D721Med (cell line): ENCODE measurements around the gene GSDMA.
A peak's percentile ranks its signal among the peaks of the same experiment; 100 is the strongest.

Experiments
- DNase-seq: peaks from one replicate; pipeline ENCODE4 v3.0.0; 2011; ENCODE audit warnings: low spot score; ENCODE audit not compliant: insufficient read length
- FAIRE-seq: peaks from 2 replicates; lab custom pipeline; 2011; peaks lifted over from hg19 to GRCh38; lab: Jason Lieb, UNC
- TF ChIP-seq, protein P1 (sequence below): IDR thresholded peaks from 2 replicates; pipeline ENCODE4 v1.5.1; 2012; ENCODE audit warnings: mild to moderate bottlenecking, control low read depth; ENCODE audit not compliant: insufficient read depth; ENCODE audit errors: missing control alignments

GSDMA gene

DNA sequence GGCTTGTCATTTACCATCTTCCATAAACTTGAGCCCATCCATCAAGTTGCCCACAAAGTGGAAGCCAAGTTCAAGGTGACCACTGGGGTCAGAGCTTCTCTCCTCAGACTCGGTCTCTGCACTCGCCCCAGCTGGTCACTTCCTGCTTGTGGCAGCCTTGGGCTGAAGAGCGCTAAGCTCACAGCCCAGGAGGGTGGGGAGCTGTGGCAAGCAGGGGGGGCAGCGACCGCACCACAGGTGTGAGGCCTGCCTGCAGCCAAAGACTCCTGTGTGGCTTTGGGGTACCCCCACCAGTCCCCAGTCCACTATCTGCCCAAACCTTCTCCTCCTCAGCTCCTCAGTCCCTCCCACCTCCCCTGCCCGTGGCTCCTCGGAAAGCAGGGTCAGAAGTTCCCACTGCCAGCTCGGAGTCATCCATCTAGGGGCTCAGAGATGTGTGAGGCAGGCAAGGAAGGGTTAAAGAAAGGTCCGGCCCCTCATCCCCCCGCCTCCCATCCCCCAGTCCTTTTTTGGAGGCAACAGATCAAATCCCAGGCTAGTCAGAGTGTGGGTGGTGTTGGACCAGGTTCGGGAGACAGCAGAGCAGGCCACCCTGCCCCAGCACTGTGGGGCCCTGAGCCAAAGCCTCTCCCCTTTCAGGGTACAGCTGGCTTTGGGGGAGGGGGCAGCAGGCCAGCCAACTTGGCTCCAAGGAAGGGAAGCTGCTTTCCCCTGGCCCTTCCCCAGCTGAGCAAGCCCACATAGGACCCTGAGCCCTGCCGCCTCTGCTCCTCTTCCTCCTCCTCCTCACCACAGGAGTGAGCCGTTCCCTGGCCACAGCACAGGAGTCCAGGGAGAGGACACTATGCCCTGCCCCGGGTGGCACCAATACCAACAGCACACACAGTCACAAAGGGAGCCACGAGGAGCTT lies 55.7 kb downstream of the GSDMA start:
- DNase-seq (peak; percentile 14), FAIRE-seq (no peak)
- TF ChIP-seq, protein P1, sequence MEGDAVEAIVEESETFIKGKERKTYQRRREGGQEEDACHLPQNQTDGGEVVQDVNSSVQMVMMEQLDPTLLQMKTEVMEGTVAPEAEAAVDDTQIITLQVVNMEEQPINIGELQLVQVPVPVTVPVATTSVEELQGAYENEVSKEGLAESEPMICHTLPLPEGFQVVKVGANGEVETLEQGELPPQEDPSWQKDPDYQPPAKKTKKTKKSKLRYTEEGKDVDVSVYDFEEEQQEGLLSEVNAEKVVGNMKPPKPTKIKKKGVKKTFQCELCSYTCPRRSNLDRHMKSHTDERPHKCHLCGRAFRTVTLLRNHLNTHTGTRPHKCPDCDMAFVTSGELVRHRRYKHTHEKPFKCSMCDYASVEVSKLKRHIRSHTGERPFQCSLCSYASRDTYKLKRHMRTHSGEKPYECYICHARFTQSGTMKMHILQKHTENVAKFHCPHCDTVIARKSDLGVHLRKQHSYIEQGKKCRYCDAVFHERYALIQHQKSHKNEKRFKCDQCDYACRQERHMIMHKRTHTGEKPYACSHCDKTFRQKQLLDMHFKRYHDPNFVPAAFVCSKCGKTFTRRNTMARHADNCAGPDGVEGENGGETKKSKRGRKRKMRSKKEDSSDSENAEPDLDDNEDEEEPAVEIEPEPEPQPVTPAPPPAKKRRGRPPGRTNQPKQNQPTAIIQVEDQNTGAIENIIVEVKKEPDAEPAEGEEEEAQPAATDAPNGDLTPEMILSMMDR = no peak

DNA sequence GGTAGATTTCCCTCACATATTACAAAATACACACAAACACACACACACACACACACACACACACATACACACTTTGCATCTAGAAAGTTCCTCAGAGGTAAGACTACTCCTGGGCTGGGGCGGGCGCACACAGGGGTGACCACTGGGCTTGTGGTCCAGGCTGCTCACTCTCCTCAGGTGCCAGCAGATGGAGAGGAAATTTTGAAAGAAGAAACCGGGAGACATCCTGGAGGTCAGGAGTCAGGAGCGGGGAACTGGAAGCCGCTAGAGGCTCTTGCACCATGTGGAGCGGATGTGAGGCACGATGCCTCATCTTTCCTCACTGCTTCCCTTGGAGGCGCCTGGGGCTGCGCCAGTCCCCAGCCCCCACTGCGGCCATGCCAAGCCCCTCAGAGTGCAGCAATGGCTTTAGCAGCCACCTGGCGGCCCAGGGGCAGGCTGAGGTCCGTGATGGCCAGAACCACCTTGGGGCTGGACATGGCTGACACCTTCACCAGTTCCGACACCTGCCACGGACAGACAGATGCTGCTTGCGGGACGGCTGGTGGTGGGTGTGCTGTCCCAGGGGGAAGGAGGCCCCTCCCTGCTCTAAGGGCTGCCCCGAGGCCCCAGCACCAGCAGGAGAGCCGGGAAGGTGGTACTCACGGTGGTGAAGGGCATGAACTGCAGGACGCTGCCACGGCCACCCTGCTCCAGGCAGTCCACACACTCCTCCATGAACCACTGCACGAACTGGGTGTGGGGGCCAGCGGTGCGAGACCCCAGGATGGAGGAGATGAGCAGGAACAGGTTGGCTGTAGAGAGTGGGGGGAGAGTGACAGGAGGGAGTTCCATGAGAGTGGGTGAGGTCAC lies 56.6 kb downstream of the GSDMA start:
- DNase-seq (peak; percentile 11), FAIRE-seq (no peak)
- TF ChIP-seq, protein P1 = no peak

DNA sequence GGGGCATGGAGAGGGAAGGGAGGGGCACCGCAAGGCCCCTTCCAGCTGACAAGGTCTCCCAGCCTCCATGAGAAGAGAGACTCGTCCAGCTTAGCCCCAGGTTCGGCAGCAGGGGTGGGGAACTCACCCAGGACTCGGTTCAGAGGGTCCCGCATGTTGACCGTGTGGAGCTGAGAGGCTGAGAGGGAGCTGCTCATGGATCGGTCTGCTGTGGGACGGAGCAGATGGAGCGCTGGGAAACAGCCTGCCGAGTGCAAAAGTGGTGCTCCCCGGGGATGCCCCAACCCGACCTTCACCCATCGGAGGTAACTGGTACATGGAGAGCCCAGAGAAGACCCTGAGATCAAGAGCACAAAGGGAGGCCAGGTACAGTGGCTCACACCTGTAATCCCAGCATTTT lies 57.3 kb downstream of the GSDMA start:
- no peak for DNase-seq
- TF ChIP-seq, protein P1 = no peak
- FAIRE-seq = no peak

DNA sequence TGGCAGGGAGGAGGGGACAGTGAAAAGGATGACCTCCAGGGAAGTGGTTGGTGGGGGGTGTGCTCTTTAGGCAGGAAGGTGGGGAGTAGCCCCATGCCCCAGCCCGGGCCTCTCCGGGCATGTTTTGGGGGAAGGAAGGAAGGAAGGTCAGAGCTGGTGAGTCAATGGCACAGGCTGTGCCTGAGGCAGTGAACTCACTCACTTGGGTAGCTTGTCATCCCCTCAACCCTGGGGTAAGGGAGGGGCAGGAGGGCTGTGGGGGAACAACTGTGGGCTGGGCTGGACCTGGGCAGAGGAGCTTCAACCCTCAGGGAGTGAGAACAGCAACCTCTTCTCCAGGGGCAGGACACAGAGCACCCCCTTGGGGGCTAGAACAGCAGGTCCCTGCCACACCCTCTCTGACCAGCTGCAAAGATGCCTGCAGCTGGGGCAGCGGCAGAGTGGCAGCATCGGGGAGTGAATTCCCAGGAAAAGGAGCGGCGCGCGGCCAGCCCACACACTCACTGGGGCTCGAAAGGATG lies 58.7 kb downstream of the GSDMA start:
- TF ChIP-seq, protein P1 = no peak
- FAIRE-seq (no peak), DNase-seq (no peak)

DNA sequence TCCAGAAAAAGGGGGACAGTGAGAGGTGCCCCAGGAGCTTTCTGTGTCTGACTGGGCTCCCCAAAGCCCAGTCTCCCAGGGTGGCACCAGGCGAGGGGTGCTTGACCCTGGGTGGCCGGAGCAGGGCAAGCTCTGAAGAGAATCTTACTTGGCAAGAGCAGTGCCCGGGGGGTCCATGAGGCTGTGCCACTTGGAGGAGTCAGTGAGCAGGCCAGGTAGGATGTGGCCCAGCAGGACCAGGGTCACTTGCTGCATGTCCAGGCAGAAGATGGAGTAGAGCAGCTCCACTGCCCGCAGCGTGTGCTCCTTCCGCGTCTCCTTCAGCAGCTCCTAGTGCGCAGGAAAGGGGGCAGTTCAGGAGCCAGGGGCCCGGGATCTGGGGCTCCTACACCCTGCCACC lies 59.7 kb downstream of the GSDMA start:
- DNase-seq (no peak), FAIRE-seq (no peak)
- TF ChIP-seq, protein P1 = no peak

DNA sequence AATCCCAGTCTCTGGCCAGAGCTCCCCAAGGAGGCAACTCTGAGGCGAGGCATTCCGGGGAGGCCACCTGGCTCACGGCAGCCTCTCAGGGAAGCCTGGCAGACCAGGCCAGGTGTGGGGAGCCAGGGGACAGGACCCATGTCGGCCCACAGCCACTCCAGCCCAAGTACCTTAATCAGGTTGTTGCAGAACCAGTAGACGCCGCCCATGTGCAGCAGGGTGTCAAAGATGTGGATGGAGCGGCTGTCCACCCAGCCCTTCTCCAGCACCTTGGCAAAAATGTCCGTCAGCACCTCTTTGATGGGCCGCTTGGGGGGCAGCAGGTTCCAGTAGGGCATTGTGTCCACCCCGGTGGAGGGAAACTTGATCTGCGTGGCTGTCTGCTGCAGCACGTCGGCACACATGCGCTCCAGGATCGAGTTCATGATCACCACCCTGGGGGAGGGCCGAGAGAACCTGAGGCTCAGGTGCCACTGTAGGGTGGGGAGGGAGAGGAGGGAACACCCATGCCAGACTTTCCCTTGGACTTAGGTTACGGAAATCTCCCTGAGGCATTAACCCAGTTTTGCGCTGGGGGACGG lies 60.2 kb downstream of the GSDMA start:
- no peak for FAIRE-seq
- TF ChIP-seq, protein P1 = no peak
- no peak for DNase-seq
